OCI-LY7 (cell line): ENCODE results near the gene PRKN.

Experiments
- EZH2phosphoT487 ChIP-seq: fragments of 200-600 bp; sonication (generic); IDR thresholded peaks from 2 replicates; pipeline ENCODE4 v1.6.1; 2018; ENCODE audit warnings: low read depth, borderline replicate concordance, mild to moderate bottlenecking, mixed run types, antibody characterized with exemption, low read length, moderate library complexity, mixed read lengths
- TF ChIP-seq, protein P1 (sequence below): fragments of 200-600 bp; sonication (generic); conservative IDR thresholded peaks from 2 replicates; pipeline ENCODE4 v1.5.1; 2014; ENCODE audit warnings: mild to moderate bottlenecking, antibody characterized with exemption, low read length, moderate library complexity, mixed read lengths

DNA sequence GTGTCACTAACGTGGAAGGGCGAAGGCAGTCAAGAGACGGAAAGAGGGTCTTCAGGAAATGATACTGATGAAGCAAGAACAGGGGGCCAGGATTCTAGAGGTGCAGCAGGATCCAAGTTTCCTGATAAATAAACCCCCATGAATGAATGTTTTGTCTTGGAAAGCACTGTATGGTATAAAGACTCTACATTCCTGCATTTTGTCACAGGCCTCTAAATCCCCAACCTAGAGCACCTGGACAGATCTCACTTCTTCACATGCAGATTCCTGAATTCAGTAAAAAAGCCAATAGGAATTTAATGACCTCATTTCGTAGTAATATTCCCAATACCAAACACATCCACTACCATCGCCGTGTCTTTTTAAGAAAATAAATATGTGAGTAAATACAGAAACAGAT is 577.8 kb downstream of the PRKN start:
- TF ChIP-seq, protein P1, sequence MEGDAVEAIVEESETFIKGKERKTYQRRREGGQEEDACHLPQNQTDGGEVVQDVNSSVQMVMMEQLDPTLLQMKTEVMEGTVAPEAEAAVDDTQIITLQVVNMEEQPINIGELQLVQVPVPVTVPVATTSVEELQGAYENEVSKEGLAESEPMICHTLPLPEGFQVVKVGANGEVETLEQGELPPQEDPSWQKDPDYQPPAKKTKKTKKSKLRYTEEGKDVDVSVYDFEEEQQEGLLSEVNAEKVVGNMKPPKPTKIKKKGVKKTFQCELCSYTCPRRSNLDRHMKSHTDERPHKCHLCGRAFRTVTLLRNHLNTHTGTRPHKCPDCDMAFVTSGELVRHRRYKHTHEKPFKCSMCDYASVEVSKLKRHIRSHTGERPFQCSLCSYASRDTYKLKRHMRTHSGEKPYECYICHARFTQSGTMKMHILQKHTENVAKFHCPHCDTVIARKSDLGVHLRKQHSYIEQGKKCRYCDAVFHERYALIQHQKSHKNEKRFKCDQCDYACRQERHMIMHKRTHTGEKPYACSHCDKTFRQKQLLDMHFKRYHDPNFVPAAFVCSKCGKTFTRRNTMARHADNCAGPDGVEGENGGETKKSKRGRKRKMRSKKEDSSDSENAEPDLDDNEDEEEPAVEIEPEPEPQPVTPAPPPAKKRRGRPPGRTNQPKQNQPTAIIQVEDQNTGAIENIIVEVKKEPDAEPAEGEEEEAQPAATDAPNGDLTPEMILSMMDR: no peak
- no peak for TF ChIP-seq EZH2phosphoT487
